ENCODE results near the gene GATC. TPM values are rescaled to one million over a fixed set of nuclear protein-coding genes. Genes with fewer than 3 reads are reported as not detected.

Gene GATC
- polyA plus RNA-seq, 1 experiment = 14.8 TPM

- H3K4me3 ChIP-seq (ENCODE audit: low read depth, low read length) = no peak overlapping the region
- ChIA-PET POLR2A (no interaction called here), CTCF (interaction anchor here (0.6 kb wide), 1 partner anchor 27 kb away, joined by 3 read pairs; no protein-coding TSS in a partner anchor)
- H3K36me3 ChIP-seq (ENCODE audit: control insufficient read depth, insufficient read depth, low read length) = no peaks in the 10 kb centered on the region
- peaks cover 2% of the 10 kb centered on the region for H3K27me3 ChIP-seq (ENCODE audit: control insufficient read depth, insufficient read depth, low read length)
- DNase-seq (ENCODE audit: low read depth) = no peak
- no peak for TF ChIP-seq CTCF (IDR thresholded peaks at IDR 0.05; ENCODE audit: insufficient read depth, low read depth, low read length)
Measured at GRCh38 chr12:120404271-120404670, 42.0 kb upstream of the GATC start.

DNA sequence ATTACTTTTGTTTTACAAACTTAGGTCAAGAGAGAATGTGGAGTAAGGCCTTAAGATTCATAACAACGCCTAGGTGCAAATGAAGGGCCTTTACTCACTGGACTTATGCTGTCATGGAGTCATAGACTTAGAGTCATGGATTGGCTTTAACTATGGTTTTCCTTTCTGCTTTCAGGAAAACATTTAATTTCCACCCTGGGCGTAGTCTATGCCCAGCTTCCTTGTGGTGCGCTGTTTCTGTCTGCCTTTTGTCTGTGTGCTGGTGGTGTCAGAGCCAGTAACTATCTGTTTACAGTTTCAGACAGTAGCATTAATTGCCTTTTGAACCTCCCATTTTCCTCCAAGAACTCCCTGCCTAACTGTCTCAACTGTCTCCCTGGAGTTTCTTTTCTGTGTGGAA lies 40.2 kb upstream of the GATC start:
- DNase-seq (ENCODE audit: low read depth) = no peak
- H3K36me3 ChIP-seq (ENCODE audit: control insufficient read depth, insufficient read depth, low read length) = no peaks in the 10 kb centered on the region
- peaks cover 2% of the 10 kb centered on the region for H3K27me3 ChIP-seq (ENCODE audit: control insufficient read depth, insufficient read depth, low read length)
- ChIA-PET CTCF (no interaction called here), POLR2A (no interaction called here)
- H3K4me3 ChIP-seq (ENCODE audit: low read depth, low read length) = no peak overlapping the region
- TF ChIP-seq CTCF (IDR thresholded peaks at IDR 0.05; ENCODE audit: insufficient read depth, low read depth, low read length) = no peak

DNA sequence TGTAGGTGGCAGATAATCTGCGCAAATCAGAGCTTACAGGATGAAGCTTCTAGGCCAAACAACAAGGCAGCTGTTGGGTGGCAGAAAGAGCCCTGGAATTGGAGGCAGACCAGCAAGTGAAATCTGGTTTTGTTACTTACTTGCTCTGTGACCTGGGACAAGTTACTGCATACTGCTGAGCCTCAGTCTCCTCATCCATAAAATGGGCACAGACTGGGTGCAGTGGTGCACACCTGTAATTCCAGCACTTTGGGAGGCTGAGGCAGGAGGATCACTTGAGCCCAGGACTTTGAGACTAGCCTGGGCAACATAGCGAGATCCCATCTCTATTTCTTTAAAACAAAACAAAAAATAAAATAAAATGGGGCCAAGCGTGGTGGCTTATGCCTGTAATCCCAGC lies 39.7 kb upstream of the GATC start:
- POLR2A ChIA-PET = no interaction called here
- CTCF ChIA-PET = no interaction called here
- no peaks in the 10 kb centered on the region for H3K36me3 ChIP-seq (ENCODE audit: control insufficient read depth, insufficient read depth, low read length)
- no peak overlapping the region for H3K4me3 ChIP-seq (ENCODE audit: low read depth, low read length)
- no peak for DNase-seq (ENCODE audit: low read depth)
- TF ChIP-seq CTCF (IDR thresholded peaks at IDR 0.05; ENCODE audit: insufficient read depth, low read depth, low read length) = no peak
- H3K27me3 ChIP-seq (ENCODE audit: control insufficient read depth, insufficient read depth, low read length) = peaks cover 2% of the 10 kb centered on the region

GRCh38 chr12:120408771-120409170 lies 37.5 kb upstream of the GATC start:
- no peak for TF ChIP-seq CTCF (IDR thresholded peaks at IDR 0.05; ENCODE audit: insufficient read depth, low read depth, low read length)
- Histone ChIP-seq H3K36me3 (ENCODE audit: control insufficient read depth, insufficient read depth, low read length) (no peaks in the 10 kb centered on the region), H3K4me3 (ENCODE audit: low read depth, low read length) (no peak overlapping the region), H3K27me3 (ENCODE audit: control insufficient read depth, insufficient read depth, low read length) (no peaks in the 10 kb centered on the region; the same call in none of the 2 replicates)
- ChIA-PET POLR2A (no interaction called here), CTCF (interaction anchor here (1.0 to 1.2 kb wide), 2 partner anchors 21 kb away, joined by 3 read pairs; no protein-coding TSS in a partner anchor)
- no peak for DNase-seq (ENCODE audit: low read depth)

DNA sequence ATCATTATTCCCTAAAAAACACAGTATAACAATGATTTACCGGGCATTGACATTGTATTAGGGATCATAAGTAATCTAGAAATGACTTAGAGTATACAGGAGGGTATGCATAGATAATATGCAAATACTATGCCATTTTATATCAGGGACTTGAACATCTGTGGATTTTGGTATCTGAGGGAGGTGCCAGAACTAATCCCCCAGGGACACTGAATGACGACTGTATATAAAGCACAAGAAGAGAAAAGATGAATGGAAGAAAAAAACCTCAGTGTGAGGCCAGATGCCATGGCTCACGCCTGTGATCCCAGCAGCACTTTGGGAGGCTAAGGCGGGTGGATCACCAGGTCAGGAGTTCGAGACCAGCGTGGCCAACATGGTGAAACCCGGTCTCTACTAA lies 33.8 kb upstream of the GATC start:
- no peak for DNase-seq (ENCODE audit: low read depth)
- no peak overlapping the region for H3K4me3 ChIP-seq (ENCODE audit: low read depth, low read length)
- ChIA-PET POLR2A (no interaction called here), CTCF (interaction anchor here (0.8 kb wide), 1 partner anchor 18 kb away, joined by 3 read pairs; no protein-coding TSS in a partner anchor)
- no peaks in the 10 kb centered on the region; the same call in 1 of the 2 replicates for H3K27me3 ChIP-seq (ENCODE audit: control insufficient read depth, insufficient read depth, low read length)
- H3K36me3 ChIP-seq (ENCODE audit: control insufficient read depth, insufficient read depth, low read length) = no peaks in the 10 kb centered on the region
- no peak for TF ChIP-seq CTCF (IDR thresholded peaks at IDR 0.05; ENCODE audit: insufficient read depth, low read depth, low read length)
